WTC11 (cell line): Measurements from ENCODE around the gene F2R.

Experiments
- AFF4 ChIP-seq: sonication (generic); formaldehyde crosslinking; IDR thresholded peaks from 2 replicates; pipeline ENCODE4 v1.8.1; 2023; ENCODE audit warnings: mild to moderate bottlenecking, missing genetic modification reagents, borderline replicate concordance
- CBFB ChIP-seq: sonication (generic); formaldehyde crosslinking; IDR thresholded peaks from 2 replicates; pipeline ENCODE4 v1.8.1; 2022; ENCODE audit warnings: mild to moderate bottlenecking, low read depth, missing genetic modification reagents
- TF ChIP-seq, protein P1 (sequence below): fragments of 200-600 bp; IDR thresholded peaks from 2 replicates; pipeline ENCODE4 v1.8.0; 2022; ENCODE audit warnings: antibody characterized with exemption

GRCh38 chr5:76703707-76704106, 12.2 kb upstream of the F2R start:
- TF ChIP-seq, protein P1, sequence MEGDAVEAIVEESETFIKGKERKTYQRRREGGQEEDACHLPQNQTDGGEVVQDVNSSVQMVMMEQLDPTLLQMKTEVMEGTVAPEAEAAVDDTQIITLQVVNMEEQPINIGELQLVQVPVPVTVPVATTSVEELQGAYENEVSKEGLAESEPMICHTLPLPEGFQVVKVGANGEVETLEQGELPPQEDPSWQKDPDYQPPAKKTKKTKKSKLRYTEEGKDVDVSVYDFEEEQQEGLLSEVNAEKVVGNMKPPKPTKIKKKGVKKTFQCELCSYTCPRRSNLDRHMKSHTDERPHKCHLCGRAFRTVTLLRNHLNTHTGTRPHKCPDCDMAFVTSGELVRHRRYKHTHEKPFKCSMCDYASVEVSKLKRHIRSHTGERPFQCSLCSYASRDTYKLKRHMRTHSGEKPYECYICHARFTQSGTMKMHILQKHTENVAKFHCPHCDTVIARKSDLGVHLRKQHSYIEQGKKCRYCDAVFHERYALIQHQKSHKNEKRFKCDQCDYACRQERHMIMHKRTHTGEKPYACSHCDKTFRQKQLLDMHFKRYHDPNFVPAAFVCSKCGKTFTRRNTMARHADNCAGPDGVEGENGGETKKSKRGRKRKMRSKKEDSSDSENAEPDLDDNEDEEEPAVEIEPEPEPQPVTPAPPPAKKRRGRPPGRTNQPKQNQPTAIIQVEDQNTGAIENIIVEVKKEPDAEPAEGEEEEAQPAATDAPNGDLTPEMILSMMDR, result no peak
- TF ChIP-seq CBFB (CRISPR knock-in tag), result no peak
- TF ChIP-seq AFF4 (CRISPR knock-in tag), result no peak
